ENCODE measurements around the gene ELAVL1. TPM values are rescaled to one million over a fixed set of nuclear protein-coding genes. Genes with fewer than 3 reads are reported as not detected.

ELAVL1 gene
- total and polyA plus RNA-seq, 2 experiments from 2014 or later: 81.6 to 143 TPM

DNA sequence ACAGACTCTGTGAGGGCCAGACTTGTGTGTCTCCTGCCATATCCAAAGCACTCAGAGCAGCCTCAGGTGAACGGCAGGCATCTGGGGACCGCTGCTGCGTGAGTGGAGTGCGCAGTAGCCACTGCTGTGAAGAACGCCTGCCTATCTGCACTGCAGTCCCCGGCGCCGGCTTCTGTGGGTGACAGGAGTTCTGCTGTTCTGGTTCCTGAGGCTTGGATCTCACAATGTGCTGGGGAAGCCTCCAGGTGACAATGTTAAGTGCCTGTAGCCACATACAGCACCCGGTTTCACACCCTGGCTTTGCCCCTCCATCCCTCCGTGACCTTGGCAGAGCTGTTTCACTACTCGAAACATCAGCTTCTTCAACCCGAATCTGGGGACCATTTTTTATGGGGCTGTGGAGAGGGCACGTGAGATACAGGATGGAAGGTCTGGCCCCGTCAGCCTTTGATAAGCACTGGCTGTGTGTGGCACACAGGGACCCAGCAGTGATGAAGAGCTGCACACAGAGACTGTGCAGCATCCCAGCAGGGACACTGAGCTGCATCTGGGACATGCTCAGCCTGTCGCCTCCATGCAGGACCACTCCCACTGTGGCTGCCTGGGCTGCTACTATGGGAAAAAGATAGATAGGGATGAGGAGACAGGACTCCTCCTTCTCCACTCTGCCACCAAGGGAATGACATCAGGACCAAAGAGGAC, 28.3 kb downstream of the ELAVL1 start (continued):
- TF ChIP-seq NANOG (IDR thresholded peaks at IDR 0.05; ENCODE audit: borderline replicate concordance) (no peak), CREB1 (CRISPR knock-in tag; IDR thresholded peaks at IDR 0.05; ENCODE audit: low read depth) (no peak)
- TF ChIP-seq, protein P1, sequence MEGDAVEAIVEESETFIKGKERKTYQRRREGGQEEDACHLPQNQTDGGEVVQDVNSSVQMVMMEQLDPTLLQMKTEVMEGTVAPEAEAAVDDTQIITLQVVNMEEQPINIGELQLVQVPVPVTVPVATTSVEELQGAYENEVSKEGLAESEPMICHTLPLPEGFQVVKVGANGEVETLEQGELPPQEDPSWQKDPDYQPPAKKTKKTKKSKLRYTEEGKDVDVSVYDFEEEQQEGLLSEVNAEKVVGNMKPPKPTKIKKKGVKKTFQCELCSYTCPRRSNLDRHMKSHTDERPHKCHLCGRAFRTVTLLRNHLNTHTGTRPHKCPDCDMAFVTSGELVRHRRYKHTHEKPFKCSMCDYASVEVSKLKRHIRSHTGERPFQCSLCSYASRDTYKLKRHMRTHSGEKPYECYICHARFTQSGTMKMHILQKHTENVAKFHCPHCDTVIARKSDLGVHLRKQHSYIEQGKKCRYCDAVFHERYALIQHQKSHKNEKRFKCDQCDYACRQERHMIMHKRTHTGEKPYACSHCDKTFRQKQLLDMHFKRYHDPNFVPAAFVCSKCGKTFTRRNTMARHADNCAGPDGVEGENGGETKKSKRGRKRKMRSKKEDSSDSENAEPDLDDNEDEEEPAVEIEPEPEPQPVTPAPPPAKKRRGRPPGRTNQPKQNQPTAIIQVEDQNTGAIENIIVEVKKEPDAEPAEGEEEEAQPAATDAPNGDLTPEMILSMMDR (conservative IDR thresholded peaks at IDR 0.05; ENCODE audit: low read depth in 2 of 2): no peak

DNA sequence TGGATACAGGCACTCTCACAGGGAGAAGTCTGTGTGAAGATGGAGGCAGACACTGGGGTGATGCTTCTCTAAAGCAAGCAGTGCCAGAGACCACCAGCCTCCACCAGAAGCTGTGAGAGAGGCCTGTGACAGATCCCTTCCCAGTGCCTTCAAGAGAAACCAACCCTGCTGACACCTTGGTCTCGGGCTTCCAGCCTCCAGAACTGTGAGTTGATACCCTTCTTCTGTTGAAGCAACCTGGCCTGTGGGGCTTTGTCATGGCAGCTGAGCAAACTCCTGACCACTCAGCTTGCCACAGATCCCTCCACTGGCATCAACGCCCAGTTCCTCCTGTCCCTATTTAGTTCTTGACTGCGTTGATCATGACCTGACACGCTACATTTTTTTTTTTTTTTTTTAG, 29.0 kb downstream of the ELAVL1 start:
- Histone ChIP-seq H3K27me3 (ENCODE audit: insufficient read depth) (no peaks in the 10 kb centered on the region), H3K79me2 (replicated peaks; ENCODE audit: insufficient read depth) (peaks cover 8% of the 10 kb centered on the region), H3K4me1 (ENCODE audit: insufficient read depth) (no peaks in the 10 kb centered on the region), H3F3A (replicated peaks; ENCODE audit: low read depth) (peaks cover 20% of the 10 kb centered on the region), H3K9me2 (ENCODE audit: insufficient read depth) (no peaks in the 10 kb centered on the region), H2AFZ (no peak overlapping the region), H3K4me2 (no peak overlapping the region), H4K20me1 (replicated peaks; ENCODE audit: insufficient read depth) (peaks cover 23% of the 10 kb centered on the region), H3K4me3 (no peak overlapping the region), H3K36me3 (ENCODE audit: insufficient read depth) (peaks cover 12% of the 10 kb centered on the region; the same call in 1 of the 2 replicates), H3K27ac (ENCODE audit: low read depth) (no peak overlapping the region)
- ATAC-seq (no peak), DNase-seq (ENCODE audit: low spot score) (no peak)
- Mint-ChIP-seq H3K36me3 (ENCODE audit: low read depth) (peaks cover 68% of the 10 kb centered on the region), H3K27me3 (ENCODE audit: insufficient read depth, low read depth, poor library complexity) (peaks cover 13% of the 10 kb centered on the region), H3K9me3 (no peaks in the 10 kb centered on the region), H3K4me3 (no peak overlapping the region), H3K27ac (no peak overlapping the region), H3K4me1 (no peaks in the 10 kb centered on the region)
- TF ChIP-seq, protein P2, sequence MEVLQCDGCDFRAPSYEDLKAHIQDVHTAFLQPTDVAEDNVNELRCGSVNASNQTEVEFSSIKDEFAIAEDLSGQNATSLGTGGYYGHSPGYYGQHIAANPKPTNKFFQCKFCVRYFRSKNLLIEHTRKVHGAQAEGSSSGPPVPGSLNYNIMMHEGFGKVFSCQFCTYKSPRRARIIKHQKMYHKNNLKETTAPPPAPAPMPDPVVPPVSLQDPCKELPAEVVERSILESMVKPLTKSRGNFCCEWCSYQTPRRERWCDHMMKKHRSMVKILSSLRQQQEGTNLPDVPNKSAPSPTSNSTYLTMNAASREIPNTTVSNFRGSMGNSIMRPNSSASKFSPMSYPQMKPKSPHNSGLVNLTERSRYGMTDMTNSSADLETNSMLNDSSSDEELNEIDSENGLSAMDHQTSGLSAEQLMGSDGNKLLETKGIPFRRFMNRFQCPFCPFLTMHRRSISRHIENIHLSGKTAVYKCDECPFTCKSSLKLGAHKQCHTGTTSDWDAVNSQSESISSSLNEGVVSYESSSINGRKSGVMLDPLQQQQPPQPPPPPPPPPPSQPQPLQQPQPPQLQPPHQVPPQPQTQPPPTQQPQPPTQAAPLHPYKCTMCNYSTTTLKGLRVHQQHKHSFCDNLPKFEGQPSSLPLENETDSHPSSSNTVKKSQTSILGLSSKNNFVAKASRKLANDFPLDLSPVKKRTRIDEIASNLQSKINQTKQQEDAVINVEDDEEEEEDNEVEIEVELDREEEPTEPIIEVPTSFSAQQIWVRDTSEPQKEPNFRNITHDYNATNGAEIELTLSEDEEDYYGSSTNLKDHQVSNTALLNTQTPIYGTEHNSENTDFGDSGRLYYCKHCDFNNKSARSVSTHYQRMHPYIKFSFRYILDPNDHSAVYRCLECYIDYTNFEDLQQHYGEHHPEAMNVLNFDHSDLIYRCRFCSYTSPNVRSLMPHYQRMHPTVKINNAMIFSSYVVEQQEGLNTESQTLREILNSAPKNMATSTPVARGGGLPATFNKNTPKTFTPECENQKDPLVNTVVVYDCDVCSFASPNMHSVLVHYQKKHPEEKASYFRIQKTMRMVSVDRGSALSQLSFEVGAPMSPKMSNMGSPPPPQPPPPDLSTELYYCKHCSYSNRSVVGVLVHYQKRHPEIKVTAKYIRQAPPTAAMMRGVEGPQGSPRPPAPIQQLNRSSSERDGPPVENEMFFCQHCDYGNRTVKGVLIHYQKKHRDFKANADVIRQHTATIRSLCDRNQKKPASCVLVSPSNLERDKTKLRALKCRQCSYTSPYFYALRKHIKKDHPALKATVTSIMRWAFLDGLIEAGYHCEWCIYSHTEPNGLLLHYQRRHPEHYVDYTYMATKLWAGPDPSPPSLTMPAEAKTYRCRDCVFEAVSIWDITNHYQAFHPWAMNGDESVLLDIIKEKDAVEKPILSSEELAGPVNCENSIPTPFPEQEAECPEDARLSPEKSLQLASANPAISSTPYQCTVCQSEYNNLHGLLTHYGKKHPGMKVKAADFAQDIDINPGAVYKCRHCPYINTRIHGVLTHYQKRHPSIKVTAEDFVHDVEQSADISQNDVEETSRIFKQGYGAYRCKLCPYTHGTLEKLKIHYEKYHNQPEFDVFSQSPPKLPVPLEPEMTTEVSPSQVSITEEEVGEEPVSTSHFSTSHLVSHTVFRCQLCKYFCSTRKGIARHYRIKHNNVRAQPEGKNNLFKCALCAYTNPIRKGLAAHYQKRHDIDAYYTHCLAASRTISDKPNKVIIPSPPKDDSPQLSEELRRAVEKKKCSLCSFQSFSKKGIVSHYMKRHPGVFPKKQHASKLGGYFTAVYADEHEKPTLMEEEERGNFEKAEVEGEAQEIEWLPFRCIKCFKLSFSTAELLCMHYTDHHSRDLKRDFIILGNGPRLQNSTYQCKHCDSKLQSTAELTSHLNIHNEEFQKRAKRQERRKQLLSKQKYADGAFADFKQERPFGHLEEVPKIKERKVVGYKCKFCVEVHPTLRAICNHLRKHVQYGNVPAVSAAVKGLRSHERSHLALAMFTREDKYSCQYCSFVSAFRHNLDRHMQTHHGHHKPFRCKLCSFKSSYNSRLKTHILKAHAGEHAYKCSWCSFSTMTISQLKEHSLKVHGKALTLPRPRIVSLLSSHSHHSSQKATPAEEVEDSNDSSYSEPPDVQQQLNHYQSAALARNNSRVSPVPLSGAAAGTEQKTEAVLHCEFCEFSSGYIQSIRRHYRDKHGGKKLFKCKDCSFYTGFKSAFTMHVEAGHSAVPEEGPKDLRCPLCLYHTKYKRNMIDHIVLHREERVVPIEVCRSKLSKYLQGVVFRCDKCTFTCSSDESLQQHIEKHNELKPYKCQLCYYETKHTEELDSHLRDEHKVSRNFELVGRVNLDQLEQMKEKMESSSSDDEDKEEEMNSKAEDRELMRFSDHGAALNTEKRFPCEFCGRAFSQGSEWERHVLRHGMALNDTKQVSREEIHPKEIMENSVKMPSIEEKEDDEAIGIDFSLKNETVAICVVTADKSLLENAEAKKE (CRISPR knock-in tag; IDR thresholded peaks at IDR 0.05): no peak
- no peak for TF ChIP-seq POLR2AphosphoS5 (IDR thresholded peaks at IDR 0.05; ENCODE audit: low read depth)
- TF ChIP-seq, protein P3, sequence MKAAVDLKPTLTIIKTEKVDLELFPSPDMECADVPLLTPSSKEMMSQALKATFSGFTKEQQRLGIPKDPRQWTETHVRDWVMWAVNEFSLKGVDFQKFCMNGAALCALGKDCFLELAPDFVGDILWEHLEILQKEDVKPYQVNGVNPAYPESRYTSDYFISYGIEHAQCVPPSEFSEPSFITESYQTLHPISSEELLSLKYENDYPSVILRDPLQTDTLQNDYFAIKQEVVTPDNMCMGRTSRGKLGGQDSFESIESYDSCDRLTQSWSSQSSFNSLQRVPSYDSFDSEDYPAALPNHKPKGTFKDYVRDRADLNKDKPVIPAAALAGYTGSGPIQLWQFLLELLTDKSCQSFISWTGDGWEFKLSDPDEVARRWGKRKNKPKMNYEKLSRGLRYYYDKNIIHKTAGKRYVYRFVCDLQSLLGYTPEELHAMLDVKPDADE (IDR thresholded peaks at IDR 0.05): no peak
- TF ChIP-seq, protein P1 (conservative IDR thresholded peaks at IDR 0.05; ENCODE audit: low read depth in 2 of 2): no peak
- TF ChIP-seq JUNB (IDR thresholded peaks at IDR 0.05; ENCODE audit: unreplicated experiment): no peak
- TF ChIP-seq STAT1 (IDR thresholded peaks at IDR 0.05; ENCODE audit: unreplicated experiment): no peak
- TF ChIP-seq ZNF331 (CRISPR knock-in tag; IDR thresholded peaks at IDR 0.05; ENCODE audit: low read depth): no peak
- TF ChIP-seq CREB1 (CRISPR knock-in tag; IDR thresholded peaks at IDR 0.05; ENCODE audit: low read depth): no peak
- no peak for TF ChIP-seq NANOG (IDR thresholded peaks at IDR 0.05; ENCODE audit: borderline replicate concordance)
- TF ChIP-seq EZH2phosphoT487 (IDR thresholded peaks at IDR 0.05; ENCODE audit: unreplicated experiment): no peak
- TF ChIP-seq ZNF114 (CRISPR knock-in tag; IDR thresholded peaks at IDR 0.05): no peak
